HEK293 (cell line): Measurements from ENCODE around the gene RAB7A.

ENCODE experiments used
- CTCF ChIP-seq: fragments of 450-650 bp; formaldehyde crosslinking; IDR thresholded peaks from 2 replicates; pipeline ENCODE4 v1.5.1; 2016; ENCODE audit warnings: missing biosample characterization, missing genetic modification characterization
- SETDB1 ChIP-seq: IDR thresholded peaks from one replicate; pipeline ENCODE4 v1.6.1; 2017; ENCODE audit warnings: mild to moderate bottlenecking, low read length, moderate library complexity, mixed read lengths; ENCODE audit not compliant: insufficient read length
- YY2 ChIP-seq: fragments of 450-650 bp; formaldehyde crosslinking; IDR thresholded peaks from 2 replicates; pipeline ENCODE4 v1.5.1; 2016; ENCODE audit warnings: missing biosample characterization, missing genetic modification characterization
- ZNF48 ChIP-seq: fragments of 450-650 bp; formaldehyde crosslinking; IDR thresholded peaks from 2 replicates; pipeline ENCODE4 v1.5.1; 2016; ENCODE audit warnings: missing biosample characterization, missing genetic modification characterization
- ZNF488 ChIP-seq: fragments of 450-650 bp; formaldehyde crosslinking; IDR thresholded peaks from 2 replicates; pipeline ENCODE4 v1.5.1; 2016; ENCODE audit warnings: missing biosample characterization, missing genetic modification characterization
- ZNF664 ChIP-seq: fragments of 450-650 bp; formaldehyde crosslinking; IDR thresholded peaks from 2 replicates; pipeline ENCODE4 v1.5.1; 2016; ENCODE audit warnings: missing biosample characterization, missing genetic modification characterization
- ZNF768 ChIP-seq: fragments of 450-650 bp; formaldehyde crosslinking; IDR thresholded peaks from 2 replicates; pipeline ENCODE4 v1.5.1; 2018; ENCODE audit warnings: missing biosample characterization, mild to moderate bottlenecking, missing genetic modification characterization
- ZSCAN16 ChIP-seq: fragments of 450-650 bp; formaldehyde crosslinking; IDR thresholded peaks from 2 replicates; pipeline ENCODE4 v1.5.1; 2016; ENCODE audit warnings: missing biosample characterization, missing genetic modification characterization
- ZSCAN5A ChIP-seq: fragments of 450-650 bp; formaldehyde crosslinking; IDR thresholded peaks from 2 replicates; pipeline ENCODE4 v1.5.1; 2016; ENCODE audit warnings: missing biosample characterization, missing genetic modification characterization

GRCh38 chr3:128800241-128801187 lies 74.5 kb downstream of the RAB7A start:
- TF ChIP-seq CTCF (tag by site-specific recombination) (no peak), ZSCAN16 (no peak), ZNF664 (tag by site-specific recombination) (no peak), ZNF488 (tag by site-specific recombination) (no peak), YY2 (tag by site-specific recombination) (no peak), ZNF768 (tag by site-specific recombination) (no peak), ZSCAN5A (tag by site-specific recombination) (no peak), ZNF48 (no peak), SETDB1 (no peak)
